Memory B cell (primary cell): Measurements from ENCODE around the gene SKI.
A peak's percentile ranks its signal among the peaks of the same experiment; 100 is the strongest.

Experiments used
- ATAC-seq: fragments of 150-1000 bp; cut with Tn5 transposase; 2 replicates; pipeline ENCODE4 v1.10.0; 2021; ENCODE audit warnings: low read depth, mild to moderate bottlenecking, moderate library complexity
- DNase-seq, 2 donors: peaks; one replicate each; pipeline ENCODE4 v3.0.0; 2022; ENCODE audit warnings: low spot score in 2 of 2
- H3K27ac Mint-ChIP-seq: one replicate; pipeline ENCODE4 v1.8.0; 2022; ENCODE audit warnings: mild to moderate bottlenecking, moderate library complexity, mixed read lengths
- H3K27me3 Mint-ChIP-seq: one replicate; pipeline ENCODE4 v1.8.0; 2022; ENCODE audit warnings: mixed read lengths
- H3K36me3 Mint-ChIP-seq: one replicate; pipeline ENCODE4 v1.8.0; 2022; ENCODE audit warnings: mild to moderate bottlenecking, mixed read lengths
- H3K4me1 Mint-ChIP-seq: one replicate; pipeline ENCODE4 v1.8.0; 2022; ENCODE audit warnings: mixed read lengths
- H3K4me3 Mint-ChIP-seq: one replicate; pipeline ENCODE4 v1.8.0; 2022; ENCODE audit warnings: mild to moderate bottlenecking, moderate library complexity, mixed read lengths
- H3K9me3 Mint-ChIP-seq: one replicate; pipeline ENCODE4 v1.8.0; 2022; ENCODE audit warnings: mixed read lengths

SKI gene

DNA sequence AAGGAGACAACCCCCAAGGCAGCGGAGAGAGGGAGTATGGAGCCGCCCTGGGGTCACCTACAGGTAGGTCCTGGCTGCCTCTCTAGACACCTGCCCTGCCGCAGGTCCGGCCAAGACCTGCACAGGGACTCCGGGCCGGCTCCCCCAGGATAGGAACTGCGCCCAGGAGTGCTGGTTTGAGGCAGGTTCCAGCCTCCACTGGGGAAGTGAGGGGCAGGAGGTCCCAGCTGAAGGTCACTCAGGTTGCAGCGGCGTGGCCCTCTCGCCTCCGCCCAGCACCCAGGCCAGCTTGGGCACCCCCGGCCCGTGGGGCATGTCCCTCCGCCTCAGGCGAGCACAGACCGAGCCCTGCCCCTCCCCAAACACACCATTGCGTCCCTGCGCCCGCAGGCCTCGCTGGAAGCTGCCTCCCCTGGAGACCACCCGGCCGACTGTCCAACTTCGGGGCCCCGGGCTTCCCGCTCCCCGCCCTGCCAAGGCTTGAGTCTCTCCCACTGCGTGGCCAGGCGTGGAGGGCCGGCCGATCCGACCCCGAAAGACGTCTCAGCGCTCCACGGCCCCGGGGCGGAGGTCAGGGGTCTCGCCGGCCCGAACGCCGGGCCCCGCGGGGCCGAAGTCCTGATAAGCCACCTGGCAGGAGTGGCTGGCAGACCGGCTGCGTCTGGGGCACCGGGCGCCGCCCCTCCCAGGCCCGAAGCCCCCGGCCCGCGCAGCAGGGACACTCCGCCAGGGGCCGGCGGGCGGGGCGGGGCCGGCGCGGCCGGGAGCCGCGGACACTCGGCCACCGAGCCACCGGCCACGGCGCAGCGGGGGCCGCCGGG, 1.4 kb upstream of the SKI start:
- H3K9me3 Mint-ChIP-seq = no peaks in the 10 kb centered on the region

GRCh38 chr1:2227346-2228156, 568 bp upstream of the SKI start:
- H3K9me3 Mint-ChIP-seq = no peaks in the 10 kb centered on the region
- peak overlapping the region; percentile 69 for H3K27ac Mint-ChIP-seq
- DNase-seq = peak; percentile 97 to 98
- ATAC-seq = peak; percentile 81
- peak overlapping the region; percentile 85 for H3K4me3 Mint-ChIP-seq
- H3K36me3 Mint-ChIP-seq = no peaks in the 10 kb centered on the region
- H3K4me1 Mint-ChIP-seq = peaks cover 28% of the 10 kb centered on the region
- no peaks in the 10 kb centered on the region for H3K27me3 Mint-ChIP-seq

More for the DNA sequence above, 1.4 kb upstream of the SKI start:
- peak overlapping the region; percentile 85 for H3K4me3 Mint-ChIP-seq
- H3K27ac Mint-ChIP-seq = no peak overlapping the region
- DNase-seq (no peak), ATAC-seq (no peak)
- H3K27me3 Mint-ChIP-seq = no peaks in the 10 kb centered on the region
- H3K36me3 Mint-ChIP-seq = no peaks in the 10 kb centered on the region
- peaks cover 22% of the 10 kb centered on the region for H3K4me1 Mint-ChIP-seq

GRCh38 chr1:2228694-2229036, 546 bp downstream of the SKI start:
- ATAC-seq (no peak), DNase-seq (peak in 1 of 2 donors; percentile 58)
- no peaks in the 10 kb centered on the region for H3K27me3 Mint-ChIP-seq

GRCh38 chr1:2229037-2229864, 1.1 kb downstream of the SKI start:
- Mint-ChIP-seq H3K36me3 (no peaks in the 10 kb centered on the region), H3K27me3 (no peaks in the 10 kb centered on the region), H3K9me3 (no peaks in the 10 kb centered on the region), H3K27ac (peak overlapping the region; percentile 73), H3K4me1 (peaks cover 35% of the 10 kb centered on the region), H3K4me3 (peak overlapping the region; percentile 90)
- ATAC-seq = peak; percentile 6
- DNase-seq = peak; percentile 46 to 63

More at GRCh38 chr1:2228694-2229036, 546 bp downstream of the SKI start:
- H3K27ac Mint-ChIP-seq = peak overlapping the region; percentile 73
- peak overlapping the region; percentile 90 for H3K4me3 Mint-ChIP-seq
- no peaks in the 10 kb centered on the region for H3K36me3 Mint-ChIP-seq
- no peaks in the 10 kb centered on the region for H3K9me3 Mint-ChIP-seq
- H3K4me1 Mint-ChIP-seq = peaks cover 37% of the 10 kb centered on the region

GRCh38 chr1:2229911-2230731, 2.0 kb downstream of the SKI start:
- ATAC-seq (no peak), DNase-seq (no peak)
- H3K36me3 Mint-ChIP-seq = no peaks in the 10 kb centered on the region
- H3K4me3 Mint-ChIP-seq = peak overlapping the region; percentile 90
- peak overlapping the region; percentile 73 for H3K27ac Mint-ChIP-seq
- H3K4me1 Mint-ChIP-seq = peaks cover 34% of the 10 kb centered on the region
- H3K27me3 Mint-ChIP-seq = no peaks in the 10 kb centered on the region
- H3K9me3 Mint-ChIP-seq = no peaks in the 10 kb centered on the region

GRCh38 chr1:2230781-2231531, 2.8 kb downstream of the SKI start:
- DNase-seq (peak in 1 of 2 donors; percentile 54), ATAC-seq (peak; percentile 4)
- peaks cover 40% of the 10 kb centered on the region for H3K4me1 Mint-ChIP-seq
- peak overlapping the region; percentile 73 for H3K27ac Mint-ChIP-seq
- H3K9me3 Mint-ChIP-seq = no peaks in the 10 kb centered on the region
- peak overlapping the region; percentile 90 for H3K4me3 Mint-ChIP-seq
- H3K27me3 Mint-ChIP-seq = no peaks in the 10 kb centered on the region
- H3K36me3 Mint-ChIP-seq = no peaks in the 10 kb centered on the region

GRCh38 chr1:2231532-2232254, 3.6 kb downstream of the SKI start:
- Mint-ChIP-seq H3K27ac (peak overlapping the region; percentile 73), H3K4me1 (peaks cover 39% of the 10 kb centered on the region), H3K9me3 (no peaks in the 10 kb centered on the region), H3K36me3 (no peaks in the 10 kb centered on the region), H3K27me3 (no peaks in the 10 kb centered on the region), H3K4me3 (peak overlapping the region; percentile 90)
- no peak for DNase-seq
- no peak for ATAC-seq

DNA sequence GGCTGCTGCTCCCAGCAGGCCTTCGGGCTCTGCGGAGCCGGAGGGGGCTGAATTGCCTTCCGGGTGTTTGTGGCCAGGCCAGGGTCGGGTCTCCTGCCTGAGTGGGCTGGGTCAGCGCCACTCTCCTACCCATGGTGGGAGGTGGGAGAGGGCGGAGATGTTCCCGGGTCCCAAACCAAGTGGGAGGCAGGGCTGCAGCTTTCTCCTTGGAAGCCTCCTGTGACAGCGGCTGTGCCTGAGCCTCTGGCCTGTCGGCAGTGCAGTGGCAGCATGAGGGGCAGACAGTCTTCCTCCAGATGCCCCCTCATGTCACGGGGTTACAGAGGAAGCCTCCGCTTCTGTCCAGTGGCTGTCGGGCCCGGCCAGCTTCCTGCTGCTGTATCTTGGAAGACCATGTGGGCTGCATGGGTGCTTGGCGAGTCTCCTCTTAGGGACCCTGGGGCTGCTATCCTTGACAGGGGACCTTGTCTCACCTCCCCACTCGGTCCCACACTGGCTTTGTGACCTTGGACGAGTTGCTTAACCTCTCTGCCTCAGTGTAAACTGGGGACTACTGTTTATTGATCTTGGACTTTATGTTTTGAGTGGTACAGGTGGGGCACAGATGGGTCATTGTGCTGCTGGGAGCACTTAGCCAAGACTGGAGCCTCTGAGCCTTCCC, 4.3 kb downstream of the SKI start:
- H3K4me3 Mint-ChIP-seq = peak overlapping the region; percentile 90
- no peaks in the 10 kb centered on the region for H3K9me3 Mint-ChIP-seq
- H3K4me1 Mint-ChIP-seq = peaks cover 42% of the 10 kb centered on the region
- no peaks in the 10 kb centered on the region for H3K27me3 Mint-ChIP-seq
- no peak for ATAC-seq
- H3K27ac Mint-ChIP-seq = peak overlapping the region; percentile 73
- no peak for DNase-seq
- no peaks in the 10 kb centered on the region for H3K36me3 Mint-ChIP-seq

DNA sequence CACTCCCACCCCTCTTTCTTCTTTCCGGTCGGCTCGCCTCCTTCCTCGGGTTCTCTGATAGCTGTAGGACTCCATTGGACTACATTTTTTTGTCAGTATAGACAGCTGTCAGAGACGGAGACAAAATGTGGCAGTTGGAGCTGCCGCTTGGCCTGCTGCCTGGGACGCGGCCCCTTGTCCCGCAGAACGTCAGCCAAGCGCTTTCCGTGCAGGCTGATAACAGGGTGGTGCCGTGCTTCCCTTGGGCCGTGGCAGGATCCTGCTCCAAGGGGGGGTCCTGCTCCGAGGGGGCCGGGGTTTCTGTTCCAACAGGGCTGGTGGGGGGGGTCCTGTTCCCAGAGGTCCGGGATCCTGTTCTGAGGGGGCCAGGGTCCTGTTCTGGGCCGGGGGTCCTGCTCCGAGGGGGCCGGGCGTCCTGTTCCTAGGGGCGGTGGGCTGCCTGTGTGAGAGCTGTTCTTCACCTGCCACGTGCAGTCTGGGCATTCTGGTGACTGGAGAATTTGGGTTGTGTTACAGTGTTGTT, 4.9 kb downstream of the SKI start:
- Mint-ChIP-seq H3K4me3 (peak overlapping the region; percentile 90), H3K27ac (peak overlapping the region; percentile 73), H3K4me1 (peaks cover 43% of the 10 kb centered on the region), H3K36me3 (no peaks in the 10 kb centered on the region), H3K9me3 (no peaks in the 10 kb centered on the region), H3K27me3 (no peaks in the 10 kb centered on the region)
- no peak for DNase-seq
- no peak for ATAC-seq

- H3K4me1 Mint-ChIP-seq = peaks cover 43% of the 10 kb centered on the region
- ATAC-seq = no peak
- H3K9me3 Mint-ChIP-seq = no peaks in the 10 kb centered on the region
- no peak for DNase-seq
- peak overlapping the region; percentile 77 for H3K4me3 Mint-ChIP-seq
- H3K36me3 Mint-ChIP-seq = no peaks in the 10 kb centered on the region
- H3K27ac Mint-ChIP-seq = peak overlapping the region; percentile 88
- no peaks in the 10 kb centered on the region for H3K27me3 Mint-ChIP-seq
Measured at GRCh38 chr1:2233468-2233867, 5.3 kb downstream of the SKI start.

DNA sequence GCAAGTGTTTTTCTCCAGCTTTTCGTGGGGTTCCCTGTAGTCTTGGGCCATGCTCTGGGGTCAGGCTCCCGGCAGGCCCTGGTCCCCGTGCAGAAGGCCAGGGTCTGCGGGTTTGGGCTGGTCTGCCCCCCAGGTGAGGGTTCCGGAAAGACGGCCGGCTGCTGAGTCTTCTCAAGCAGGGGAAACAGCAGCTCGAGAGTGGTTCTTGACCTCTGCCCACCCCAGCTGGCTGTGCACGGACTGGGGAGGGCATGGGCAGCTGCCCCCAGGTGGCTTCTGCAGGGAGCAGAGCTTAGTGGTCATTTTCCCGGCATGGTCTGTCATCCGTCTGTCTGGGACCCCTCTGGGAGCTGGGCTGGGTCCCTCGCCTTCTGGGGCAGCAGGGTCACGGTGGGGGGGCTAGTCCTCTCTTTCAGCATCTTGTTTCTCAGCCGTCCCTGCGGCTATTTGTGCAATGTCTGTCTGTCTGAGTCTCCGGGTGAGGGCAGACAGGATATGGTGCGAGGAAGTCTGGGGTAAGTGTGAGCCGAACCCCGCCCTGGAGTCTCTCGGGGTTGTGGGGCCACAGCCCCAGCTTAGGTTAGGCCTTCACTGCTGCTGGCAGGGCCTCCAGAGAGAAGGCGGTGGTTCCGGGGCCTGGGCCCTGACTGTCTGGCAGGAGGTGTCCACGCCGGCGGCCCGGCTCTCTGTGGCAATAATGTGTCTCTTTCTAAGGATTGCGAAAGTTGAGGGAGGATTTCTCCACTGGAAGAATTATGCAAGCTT, 6.1 kb downstream of the SKI start:
- peak overlapping the region; percentile 77 for H3K4me3 Mint-ChIP-seq
- no peaks in the 10 kb centered on the region for H3K36me3 Mint-ChIP-seq
- no peaks in the 10 kb centered on the region for H3K27me3 Mint-ChIP-seq
- DNase-seq = peak; percentile 64 to 66
- peaks cover 43% of the 10 kb centered on the region for H3K4me1 Mint-ChIP-seq
- peak overlapping the region; percentile 88 for H3K27ac Mint-ChIP-seq
- ATAC-seq = peak; percentile 80
- no peaks in the 10 kb centered on the region for H3K9me3 Mint-ChIP-seq
